MCF 10A (cell line): Measurements from ENCODE around the gene SYPL1. TPM values are rescaled to one million over a fixed set of nuclear protein-coding genes. Genes with fewer than 3 reads are reported as not detected.

ENCODE experiments used
- BruUV-seq: library from RNA; stranded (reverse); fragments of 400-500 nt; replicated peaks from 2 replicates; lab custom pipeline; 2021; lab: Mats Ljungman, UMichigan
- CTCF ChIA-PET: fragments of 300-600 bp; sonication (Branson Sonifier 250); formaldehyde crosslinking; extraction: SDS; loops from one replicate; lab custom pipeline; 2021; ENCODE audit warnings: antibody characterized with exemption, inconsistent platforms; lab: Yijun Ruan, JAX
- POLR2A ChIA-PET: fragments of 300-600, 350-650 bp; sonication (Branson Sonifier 250); formaldehyde crosslinking; extraction: SDS; loops from one replicate; lab custom pipeline; 2020; ENCODE audit warnings: antibody characterized with exemption, inconsistent platforms; lab: Yijun Ruan, JAX
- DNase-seq: peaks from one replicate; pipeline ENCODE4 v3.0.0-alpha.2; 2018; ENCODE audit not compliant: unreplicated experiment
- H3K27ac Mint-ChIP-seq: one replicate; pipeline ENCODE4 v1.8.0; 2022; ENCODE audit warnings: mild to moderate bottlenecking, low read depth, mixed read lengths; ENCODE audit not compliant: unreplicated experiment
- H3K27me3 Mint-ChIP-seq: one replicate; pipeline ENCODE4 v1.8.0; 2022; ENCODE audit warnings: mixed read lengths; ENCODE audit not compliant: insufficient read depth, unreplicated experiment
- H3K36me3 Mint-ChIP-seq: one replicate; pipeline ENCODE4 v1.8.0; 2022; ENCODE audit warnings: mild to moderate bottlenecking, moderate library complexity, mixed read lengths; ENCODE audit not compliant: insufficient read depth, unreplicated experiment
- H3K4me1 Mint-ChIP-seq: one replicate; pipeline ENCODE4 v1.8.0; 2022; ENCODE audit warnings: mixed read lengths; ENCODE audit not compliant: insufficient read depth, unreplicated experiment
- H3K4me3 Mint-ChIP-seq: one replicate; pipeline ENCODE4 v1.8.0; 2022; ENCODE audit warnings: mild to moderate bottlenecking, moderate library complexity, mixed read lengths; ENCODE audit not compliant: unreplicated experiment
- H3K9me3 Mint-ChIP-seq: one replicate; pipeline ENCODE4 v1.8.0; 2022; ENCODE audit warnings: mixed read lengths; ENCODE audit not compliant: unreplicated experiment
- CTCF ChIP-seq: fragments of 200-600 bp; IDR thresholded peaks from one replicate; pipeline ENCODE4 v1.8.0; 2022; ENCODE audit warnings: antibody characterized with exemption, mild to moderate bottlenecking; ENCODE audit not compliant: unreplicated experiment
- intact Hi-C: fragments of 100-400 bp; cut with micrococcal nuclease; formaldehyde crosslinking; loops from 2 replicates; pipeline ENCODE4 v1.14.1; 2022
- total RNA-seq: library from RNA; stranded (reverse); gene quantifications from 2 replicates; pipeline ENCODE4 v1.2.3, GENCODE V29; 2022

The SYPL1 gene
- total RNA-seq, 1 experiment from 2014 or later: 77.6 TPM

GRCh38 chr7:106074257-106074656, 37.9 kb downstream of the SYPL1 start:
- Mint-ChIP-seq H3K9me3 (no peaks in the 10 kb centered on the region), H3K4me3 (no peak overlapping the region), H3K4me1 (peaks cover 32% of the 10 kb centered on the region), H3K27me3 (no peaks in the 10 kb centered on the region), H3K27ac (no peak overlapping the region), H3K36me3 (peaks cover 12% of the 10 kb centered on the region)
- no TSS peak for BruUV-seq
- no peak for DNase-seq
- intact Hi-C loops: no loop called here
- ChIA-PET CTCF (interaction anchor here (0.7 to 6.2 kb wide), 6 partner anchors 8 to 80 kb away, joined by 3 to 39 read pairs (median 4); no protein-coding TSS in a partner anchor), POLR2A (interaction anchor here (1.3 to 8.4 kb wide), 3 partner anchors 9 to 37 kb away, joined by 3 to 139 read pairs (median 30); partner anchors contain the start of gene SYPL1)
- no peak for TF ChIP-seq CTCF

- DNase-seq: no peak
- Mint-ChIP-seq H3K4me3 (no peak overlapping the region), H3K9me3 (no peaks in the 10 kb centered on the region), H3K27ac (no peak overlapping the region), H3K36me3 (peaks cover 15% of the 10 kb centered on the region), H3K27me3 (no peaks in the 10 kb centered on the region), H3K4me1 (peaks cover 37% of the 10 kb centered on the region)
- ChIA-PET POLR2A (interaction anchor here (1.3 to 8.4 kb wide), 7 partner anchors 7 to 37 kb away, joined by 3 to 139 read pairs (median 30); partner anchors contain the start of gene SYPL1), CTCF (interaction anchor here (0.9 to 6.2 kb wide), 5 partner anchors 9 to 80 kb away, joined by 3 to 39 read pairs (median 4); no protein-coding TSS in a partner anchor)
- BruUV-seq: no TSS peak
- intact Hi-C loops: no loop called here
- TF ChIP-seq CTCF: no peak
These were observed 38.4 kb downstream of the SYPL1 start for GRCh38 chr7:106073701-106074100.

- BruUV-seq: no TSS peak
- intact Hi-C loops: no loop called here
These were observed 39.4 kb downstream of the SYPL1 start for GRCh38 chr7:106072715-106073091.

More at GRCh38 chr7:106072715-106073091, 39.4 kb downstream of the SYPL1 start:
- Mint-ChIP-seq H3K4me3 (no peak overlapping the region), H3K9me3 (no peaks in the 10 kb centered on the region), H3K27me3 (no peaks in the 10 kb centered on the region), H3K36me3 (peaks cover 18% of the 10 kb centered on the region), H3K27ac (peak overlapping the region; percentile 49), H3K4me1 (peaks cover 47% of the 10 kb centered on the region)
- TF ChIP-seq CTCF: no peak
- ChIA-PET POLR2A (interaction anchor here (0.6 to 8.4 kb wide), 11 partner anchors 8 to 854 kb away, joined by 3 to 139 read pairs (median 29); partner anchors contain the start of gene SYPL1), CTCF (interaction anchor here (0.5 to 6.2 kb wide), 6 partner anchors 15 to 81 kb away, joined by 3 to 39 read pairs (median 4); no protein-coding TSS in a partner anchor)
- DNase-seq: no peak
